ENCODE measurements around the gene KCTD3. TPM values are rescaled to one million over a fixed set of nuclear protein-coding genes. Genes with fewer than 3 reads are reported as not detected.

The KCTD3 gene
- total and polyA plus RNA-seq, 2 of the 13 experiments (the other 11 are each of a cell fraction or from before 2014, with no cell fraction given): 49.8 to 68.1 TPM

DNA sequence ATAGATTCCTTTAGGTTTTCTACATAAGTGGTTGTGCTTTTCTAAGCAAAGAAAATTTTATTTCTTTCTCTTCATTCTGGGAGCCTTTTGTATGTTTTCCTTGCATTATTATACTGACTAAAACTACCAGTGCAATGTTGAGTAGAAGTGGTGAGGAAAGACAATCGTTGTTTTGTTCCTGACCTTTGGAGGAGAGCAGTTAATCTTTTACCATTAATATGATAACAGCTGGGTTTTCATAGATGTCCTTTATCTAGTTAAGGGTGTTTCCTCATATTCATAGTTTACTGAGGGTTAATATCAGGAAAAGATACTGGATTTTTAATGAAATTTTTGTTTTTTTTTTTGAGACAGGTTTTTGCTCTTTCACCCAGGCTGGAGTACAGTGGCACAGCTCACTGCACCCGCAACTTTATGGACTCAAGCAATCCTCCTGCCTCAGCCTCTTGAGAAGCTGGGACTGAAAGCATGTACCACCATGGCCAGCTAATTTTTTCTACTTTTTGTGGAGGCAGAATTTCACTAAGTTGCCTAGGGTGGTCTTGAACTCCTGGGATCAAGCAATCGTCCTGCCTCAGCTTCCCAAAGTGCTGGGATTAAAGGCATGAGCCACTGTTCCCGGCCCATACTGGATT is 9.0 kb upstream of the KCTD3 start:
- Histone ChIP-seq H3K9me3 (ENCODE audit: low read length) (peaks cover 10% of the 10 kb centered on the region), H3K27me3 (ENCODE audit: control insufficient read depth in 1 of 2, insufficient read depth in 2 of 2, low read length in 2 of 2) (no peaks in the 10 kb centered on the region; a peak in 1 of 5 replicates), H3K9ac (ENCODE audit: insufficient read depth, low read depth, low read length) (peak overlapping the region; percentile 51; the same call in 1 of the 2 replicates), H2AFZ (ENCODE audit: low read length) (peak overlapping the region; percentile 80), H3K4me2 (ENCODE audit: low read depth, low read length) (peak overlapping the region; percentile 75), H3K4me1 (ENCODE audit: insufficient read depth, low read length) (peaks cover 30% of the 10 kb centered on the region), H3K27ac (ENCODE audit: extremely low read length, insufficient read depth, low read length) (peak overlapping the region; percentile 64), H4K20me1 (ENCODE audit: insufficient read depth, low read length) (no peaks in the 10 kb centered on the region), H3K4me3 (replicated peaks in 1 of 3; ENCODE audit: insufficient read depth in 1 of 3, low read depth in 2 of 3, low read length in 3 of 3) (peak overlapping the region in 2 of 3 experiments; percentile 3 to 42; a peak in 3 of 6 replicates), H3K79me2 (ENCODE audit: insufficient read depth, low read length) (no peaks in the 10 kb centered on the region), H3K36me3 (replicated peaks in 1 of 2; ENCODE audit: control insufficient read depth in 1 of 2, insufficient read depth in 2 of 2, low read length in 2 of 2) (no peaks in the 10 kb centered on the region)
- ChIA-PET POLR2A (interaction anchor here (0.7 to 2.2 kb wide), 3 partner anchors 9 to 1278 kb away, joined by 3 to 39 read pairs (median 3); partner anchors contain the start of gene KCTD3), CTCF (ENCODE audit: low intra/inter-chr PET ratio, low total read pairs) (no interaction called here)
- intact Hi-C loops (cut with micrococcal nuclease; ENCODE audit: unreplicated experiment) (loop anchor here (1.0 kb wide), 1 partner anchor 9 kb away; the partner anchor contains the start of gene KCTD3), in situ Hi-C loops (cut with HindIII; ENCODE audit: extremely low pct_ligation_motif_present, low pct_unique_long_range_greater_than_20kb) (no loop called here)
- no TSS peak for BruUV-seq (replicated peaks)
- DNase-seq (ENCODE audit: low spot score): peak; percentile 65
- WGBS (ENCODE audit: low lambda C conversion rate): 20% methylated on average over 4 of the region's 4 CpGs
- peak; percentile 89 for ATAC-seq
- peak; percentile 12 for FAIRE-seq
- no peak for TF ChIP-seq SP5 (CRISPR knock-in tag; IDR thresholded peaks at IDR 0.05; ENCODE audit: borderline replicate concordance, low read depth)
- TF ChIP-seq, protein P1, sequence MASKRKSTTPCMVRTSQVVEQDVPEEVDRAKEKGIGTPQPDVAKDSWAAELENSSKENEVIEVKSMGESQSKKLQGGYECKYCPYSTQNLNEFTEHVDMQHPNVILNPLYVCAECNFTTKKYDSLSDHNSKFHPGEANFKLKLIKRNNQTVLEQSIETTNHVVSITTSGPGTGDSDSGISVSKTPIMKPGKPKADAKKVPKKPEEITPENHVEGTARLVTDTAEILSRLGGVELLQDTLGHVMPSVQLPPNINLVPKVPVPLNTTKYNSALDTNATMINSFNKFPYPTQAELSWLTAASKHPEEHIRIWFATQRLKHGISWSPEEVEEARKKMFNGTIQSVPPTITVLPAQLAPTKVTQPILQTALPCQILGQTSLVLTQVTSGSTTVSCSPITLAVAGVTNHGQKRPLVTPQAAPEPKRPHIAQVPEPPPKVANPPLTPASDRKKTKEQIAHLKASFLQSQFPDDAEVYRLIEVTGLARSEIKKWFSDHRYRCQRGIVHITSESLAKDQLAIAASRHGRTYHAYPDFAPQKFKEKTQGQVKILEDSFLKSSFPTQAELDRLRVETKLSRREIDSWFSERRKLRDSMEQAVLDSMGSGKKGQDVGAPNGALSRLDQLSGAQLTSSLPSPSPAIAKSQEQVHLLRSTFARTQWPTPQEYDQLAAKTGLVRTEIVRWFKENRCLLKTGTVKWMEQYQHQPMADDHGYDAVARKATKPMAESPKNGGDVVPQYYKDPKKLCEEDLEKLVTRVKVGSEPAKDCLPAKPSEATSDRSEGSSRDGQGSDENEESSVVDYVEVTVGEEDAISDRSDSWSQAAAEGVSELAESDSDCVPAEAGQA (IDR thresholded peaks at IDR 0.05; ENCODE audit: low read depth): no peak
- TF ChIP-seq, protein P1 (CRISPR knock-in tag; IDR thresholded peaks at IDR 0.05; ENCODE audit: borderline replicate concordance): no peak
- TF ChIP-seq ZNF333 (CRISPR knock-in tag; IDR thresholded peaks at IDR 0.05; ENCODE audit: borderline replicate concordance): no peak
- no peak for TF ChIP-seq AHR (CRISPR knock-in tag; IDR thresholded peaks at IDR 0.05)
- no peak for TF ChIP-seq ZNF790 (CRISPR knock-in tag; IDR thresholded peaks at IDR 0.05; ENCODE audit: borderline replicate concordance)
- TF ChIP-seq, protein P2, sequence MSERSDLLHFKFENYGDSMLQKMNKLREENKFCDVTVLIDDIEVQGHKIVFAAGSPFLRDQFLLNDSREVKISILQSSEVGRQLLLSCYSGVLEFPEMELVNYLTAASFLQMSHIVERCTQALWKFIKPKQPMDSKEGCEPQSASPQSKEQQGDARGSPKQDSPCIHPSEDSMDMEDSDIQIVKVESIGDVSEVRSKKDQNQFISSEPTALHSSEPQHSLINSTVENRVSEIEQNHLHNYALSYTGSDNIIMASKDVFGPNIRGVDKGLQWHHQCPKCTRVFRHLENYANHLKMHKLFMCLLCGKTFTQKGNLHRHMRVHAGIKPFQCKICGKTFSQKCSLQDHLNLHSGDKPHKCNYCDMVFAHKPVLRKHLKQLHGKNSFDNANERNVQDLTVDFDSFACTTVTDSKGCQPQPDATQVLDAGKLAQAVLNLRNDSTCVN (CRISPR knock-in tag; IDR thresholded peaks at IDR 0.05; ENCODE audit: borderline replicate concordance): no peak
- no peak for TF ChIP-seq ATF7-NPFF (CRISPR knock-in tag; IDR thresholded peaks at IDR 0.05; ENCODE audit: low read depth)
- TF ChIP-seq GZF1 (CRISPR knock-in tag; IDR thresholded peaks at IDR 0.05): no peak
- TF ChIP-seq, protein P3, sequence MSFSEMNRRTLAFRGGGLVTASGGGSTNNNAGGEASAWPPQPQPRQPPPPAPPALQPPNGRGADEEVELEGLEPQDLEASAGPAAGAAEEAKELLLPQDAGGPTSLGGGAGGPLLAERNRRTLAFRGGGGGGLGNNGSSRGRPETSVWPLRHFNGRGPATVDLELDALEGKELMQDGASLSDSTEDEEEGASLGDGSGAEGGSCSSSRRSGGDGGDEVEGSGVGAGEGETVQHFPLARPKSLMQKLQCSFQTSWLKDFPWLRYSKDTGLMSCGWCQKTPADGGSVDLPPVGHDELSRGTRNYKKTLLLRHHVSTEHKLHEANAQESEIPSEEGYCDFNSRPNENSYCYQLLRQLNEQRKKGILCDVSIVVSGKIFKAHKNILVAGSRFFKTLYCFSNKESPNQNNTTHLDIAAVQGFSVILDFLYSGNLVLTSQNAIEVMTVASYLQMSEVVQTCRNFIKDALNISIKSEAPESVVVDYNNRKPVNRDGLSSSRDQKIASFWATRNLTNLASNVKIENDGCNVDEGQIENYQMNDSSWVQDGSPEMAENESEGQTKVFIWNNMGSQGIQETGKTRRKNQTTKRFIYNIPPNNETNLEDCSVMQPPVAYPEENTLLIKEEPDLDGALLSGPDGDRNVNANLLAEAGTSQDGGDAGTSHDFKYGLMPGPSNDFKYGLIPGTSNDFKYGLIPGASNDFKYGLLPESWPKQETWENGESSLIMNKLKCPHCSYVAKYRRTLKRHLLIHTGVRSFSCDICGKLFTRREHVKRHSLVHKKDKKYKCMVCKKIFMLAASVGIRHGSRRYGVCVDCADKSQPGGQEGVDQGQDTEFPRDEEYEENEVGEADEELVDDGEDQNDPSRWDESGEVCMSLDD (CRISPR knock-in tag; IDR thresholded peaks at IDR 0.05; ENCODE audit: borderline replicate concordance): no peak
- TF ChIP-seq, protein P4, sequence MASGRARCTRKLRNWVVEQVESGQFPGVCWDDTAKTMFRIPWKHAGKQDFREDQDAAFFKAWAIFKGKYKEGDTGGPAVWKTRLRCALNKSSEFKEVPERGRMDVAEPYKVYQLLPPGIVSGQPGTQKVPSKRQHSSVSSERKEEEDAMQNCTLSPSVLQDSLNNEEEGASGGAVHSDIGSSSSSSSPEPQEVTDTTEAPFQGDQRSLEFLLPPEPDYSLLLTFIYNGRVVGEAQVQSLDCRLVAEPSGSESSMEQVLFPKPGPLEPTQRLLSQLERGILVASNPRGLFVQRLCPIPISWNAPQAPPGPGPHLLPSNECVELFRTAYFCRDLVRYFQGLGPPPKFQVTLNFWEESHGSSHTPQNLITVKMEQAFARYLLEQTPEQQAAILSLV (CRISPR knock-in tag; IDR thresholded peaks at IDR 0.05; ENCODE audit: borderline replicate concordance): no peak

Measured in HepG2 (cell line).